ENCODE data around the gene ZFPM1. TPM values are rescaled to one million over a fixed set of nuclear protein-coding genes. Genes with fewer than 3 reads are reported as not detected.

Gene ZFPM1
- total RNA-seq, 4 donors from 2014 or later: 0.50 to 4.0 (median 1.3) TPM

GRCh38 chr16:88566158-88566557 is 113.1 kb downstream of the ZFPM1 start:
- DNase-seq (ENCODE audit: low spot score) (no peak), ATAC-seq (ENCODE audit: low FRiP score) (no peak)
- TF ChIP-seq CTCF (IDR thresholded peaks at IDR 0.05): no peak

- TF ChIP-seq CTCF (IDR thresholded peaks at IDR 0.05): no peak
- ATAC-seq (ENCODE audit: low FRiP score) (no peak), DNase-seq (ENCODE audit: low spot score) (no peak)
Observed at GRCh38 chr16:88568710-88569613, 115.9 kb downstream of the ZFPM1 start.

- DNase-seq (ENCODE audit: low spot score) (no peak), ATAC-seq (ENCODE audit: low FRiP score) (peak; percentile 42)
- TF ChIP-seq CTCF (IDR thresholded peaks at IDR 0.05): no peak
Observed at GRCh38 chr16:88569614-88569984, 116.5 kb downstream of the ZFPM1 start.

GRCh38 chr16:88569985-88570690 is 117.1 kb downstream of the ZFPM1 start, which contains the start of gene ZC3H18:
Gene ZC3H18, plus strand, starts transcription at chr16:88570403. Its CDS starts 6,721 bp downstream, at chr16:88577124.
- DNase-seq (ENCODE audit: low spot score) (peak; percentile 90), ATAC-seq (ENCODE audit: low FRiP score) (peak; percentile 99)
- no peak for TF ChIP-seq CTCF (IDR thresholded peaks at IDR 0.05)

- no peak for DNase-seq (ENCODE audit: low spot score)
- no peak for ATAC-seq (ENCODE audit: low FRiP score)
- no peak for TF ChIP-seq CTCF (IDR thresholded peaks at IDR 0.05)
Observed at GRCh38 chr16:88570691-88571092, 117.6 kb downstream of the ZFPM1 start.

- no peak for TF ChIP-seq CTCF (IDR thresholded peaks at IDR 0.05)
- DNase-seq (ENCODE audit: low spot score) (no peak), ATAC-seq (ENCODE audit: low FRiP score) (no peak)
Observed at GRCh38 chr16:88575251-88575650, 122.2 kb downstream of the ZFPM1 start.
